BJ (cell line): ENCODE measurements around the gene NAA60. TPM values are rescaled to one million over a fixed set of nuclear protein-coding genes. Genes with fewer than 3 reads are reported as not detected.

Experiments used
- CTCF ChIA-PET: fragments of 350-600 bp; formaldehyde crosslinking; extraction: SDS; loops from one replicate; lab custom pipeline; 2021; ENCODE audit warnings: antibody characterized with exemption, inconsistent platforms; lab: Yijun Ruan, JAX
- POLR2A ChIA-PET: fragments of 300-600 bp; sonication (Branson Sonifier 250); formaldehyde crosslinking; extraction: SDS; loops from one replicate; lab custom pipeline; 2021; ENCODE audit warnings: antibody characterized with exemption; lab: Charles Lee
- DNase-seq: peaks from one replicate; pipeline ENCODE4 v3.0.0-alpha.2; 2011; ENCODE audit warnings: low read depth
- H3K27me3 ChIP-seq: 2 replicates; pipeline ENCODE4 v1.6.0; 2011; ENCODE audit warnings: low read length; ENCODE audit not compliant: control insufficient read depth, insufficient read depth
- H3K36me3 ChIP-seq: 2 replicates; pipeline ENCODE4 v1.5.1; 2011; ENCODE audit warnings: low read length; ENCODE audit not compliant: control insufficient read depth, insufficient read depth
- H3K4me3 ChIP-seq: 2 replicates; pipeline ENCODE4 v1.5.1; 2011; ENCODE audit warnings: low read depth, mild to moderate bottlenecking, control low read depth, low read length
- polyA minus RNA-seq: library from RNA; depleted of rRNA, polyadenylated mRNA; stranded (reverse); fragments of >200 nt; gene quantifications from 2 replicates; pipeline ENCODE4 v1.2.3, GENCODE V29; 2011; rRNA and poly(A)+ RNA removed
- polyA plus RNA-seq: library from polyadenylated mRNA; depleted of rRNA; stranded (reverse); fragments of >200 nt; gene quantifications from 2 replicates; pipeline ENCODE4 v1.2.3, GENCODE V29; 2011; rRNA removed
- TF ChIP-seq, protein P1 (sequence below): IDR thresholded peaks from 2 replicates; pipeline ENCODE4 v1.5.1; 2011; ENCODE audit warnings: low read depth, mild to moderate bottlenecking, control low read depth, inconsistent platforms, low read length, moderate library complexity; ENCODE audit not compliant: insufficient read depth

The NAA60 gene
- polyA plus RNA-seq (21.7 and 30.7 TPM in 2 replicates), polyA minus RNA-seq (23.6 and 24.9 TPM in 2 replicates)

DNA sequence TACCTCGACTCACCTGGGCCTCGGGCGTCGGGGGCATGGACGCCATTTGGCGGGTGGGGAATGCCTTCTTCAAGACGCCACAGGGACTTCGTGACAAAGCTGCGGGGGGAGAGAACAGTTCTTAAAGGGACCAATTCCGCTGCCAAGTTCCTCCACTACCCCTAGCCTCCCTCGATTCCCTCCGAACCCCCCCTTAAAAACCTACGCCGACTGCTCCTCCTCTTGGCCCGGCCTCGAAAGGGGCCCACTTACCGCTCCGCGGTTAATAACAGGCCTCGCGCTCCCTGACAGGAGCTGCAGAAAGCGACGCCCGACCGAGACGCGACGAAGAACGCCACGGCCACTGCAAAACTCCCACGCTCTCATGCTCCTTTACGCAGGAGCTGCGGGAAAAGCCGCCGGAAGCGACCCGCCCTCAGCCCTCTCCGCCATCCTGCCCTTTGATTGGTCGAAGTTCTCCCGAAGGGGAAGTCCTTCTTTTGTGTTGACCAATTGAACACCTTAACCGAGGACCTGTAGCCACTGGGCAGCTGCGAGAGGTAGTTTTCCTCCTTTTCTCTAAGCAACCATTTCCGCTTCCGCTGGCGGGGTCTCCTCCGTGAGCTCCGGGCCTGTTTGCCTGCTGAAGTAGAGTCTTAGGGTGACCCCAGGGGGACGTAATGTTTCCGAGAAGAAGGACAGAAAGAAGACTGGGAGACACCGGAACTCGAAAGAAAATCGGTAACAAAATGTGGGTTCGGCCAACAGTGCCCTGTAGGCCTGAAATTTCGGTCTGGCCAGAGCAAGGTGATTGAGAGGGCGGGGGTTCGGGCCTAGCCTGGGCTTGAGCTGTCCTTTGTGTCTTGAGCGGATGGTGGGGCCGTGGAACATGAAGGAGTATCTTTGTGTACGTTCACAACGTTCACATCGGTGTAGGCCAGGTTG is at the start of gene NAA60, which contains the start of gene ZNF597:
Gene NAA60, plus strand, starts transcription at position 573 of the 924 bp plus-strand sequence. CDS start 32,548 bp downstream, outside the sequence.
Gene ZNF597, minus strand, starts transcription at position 397 of the 924 bp plus-strand sequence. Its CDS starts 351 bp downstream, at position 46.
- ChIA-PET POLR2A (interaction anchor here (0.6 to 1.3 kb wide), 3 partner anchors 14 to 690 kb away, joined by 3 to 4 read pairs (median 4); partner anchors contain the start of gene ZSCAN32), CTCF (interaction anchor here (0.6 to 1.1 kb wide), 2 partner anchors 177 to 294 kb away, joined by 3 to 5 read pairs; no protein-coding TSS in a partner anchor)
- DNase-seq: peak; percentile 73
- H3K4me3 ChIP-seq: peak within 1 kb of the TSS; percentile 65
- TF ChIP-seq, protein P1, sequence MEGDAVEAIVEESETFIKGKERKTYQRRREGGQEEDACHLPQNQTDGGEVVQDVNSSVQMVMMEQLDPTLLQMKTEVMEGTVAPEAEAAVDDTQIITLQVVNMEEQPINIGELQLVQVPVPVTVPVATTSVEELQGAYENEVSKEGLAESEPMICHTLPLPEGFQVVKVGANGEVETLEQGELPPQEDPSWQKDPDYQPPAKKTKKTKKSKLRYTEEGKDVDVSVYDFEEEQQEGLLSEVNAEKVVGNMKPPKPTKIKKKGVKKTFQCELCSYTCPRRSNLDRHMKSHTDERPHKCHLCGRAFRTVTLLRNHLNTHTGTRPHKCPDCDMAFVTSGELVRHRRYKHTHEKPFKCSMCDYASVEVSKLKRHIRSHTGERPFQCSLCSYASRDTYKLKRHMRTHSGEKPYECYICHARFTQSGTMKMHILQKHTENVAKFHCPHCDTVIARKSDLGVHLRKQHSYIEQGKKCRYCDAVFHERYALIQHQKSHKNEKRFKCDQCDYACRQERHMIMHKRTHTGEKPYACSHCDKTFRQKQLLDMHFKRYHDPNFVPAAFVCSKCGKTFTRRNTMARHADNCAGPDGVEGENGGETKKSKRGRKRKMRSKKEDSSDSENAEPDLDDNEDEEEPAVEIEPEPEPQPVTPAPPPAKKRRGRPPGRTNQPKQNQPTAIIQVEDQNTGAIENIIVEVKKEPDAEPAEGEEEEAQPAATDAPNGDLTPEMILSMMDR: no peak
- peaks cover 1% of the 10 kb centered on the region for H3K36me3 ChIP-seq
- H3K27me3 ChIP-seq: peaks cover 1% of the 10 kb centered on the region; the same call in 1 of the 2 replicates

- Histone ChIP-seq H3K36me3 (peaks cover 10% of the 10 kb centered on the region), H3K4me3 (peak overlapping the region; percentile 95), H3K27me3 (no peaks in the 10 kb centered on the region)
- TF ChIP-seq, protein P1: no peak
- ChIA-PET POLR2A (interaction anchor here (0.6 kb wide), 1 partner anchor 43 kb away, joined by 4 read pairs; the partner anchor contains the start of genes NAA60 and ZNF597), CTCF (interaction anchor here (1.5 to 1.8 kb wide), 2 partner anchors 44 to 100 kb away, joined by 3 to 7 read pairs; partner anchors contain the start of gene CLUAP1)
- DNase-seq: no peak
Observed at GRCh38 chr16:3400446-3400778, 43.1 kb upstream of the NAA60 start.

DNA sequence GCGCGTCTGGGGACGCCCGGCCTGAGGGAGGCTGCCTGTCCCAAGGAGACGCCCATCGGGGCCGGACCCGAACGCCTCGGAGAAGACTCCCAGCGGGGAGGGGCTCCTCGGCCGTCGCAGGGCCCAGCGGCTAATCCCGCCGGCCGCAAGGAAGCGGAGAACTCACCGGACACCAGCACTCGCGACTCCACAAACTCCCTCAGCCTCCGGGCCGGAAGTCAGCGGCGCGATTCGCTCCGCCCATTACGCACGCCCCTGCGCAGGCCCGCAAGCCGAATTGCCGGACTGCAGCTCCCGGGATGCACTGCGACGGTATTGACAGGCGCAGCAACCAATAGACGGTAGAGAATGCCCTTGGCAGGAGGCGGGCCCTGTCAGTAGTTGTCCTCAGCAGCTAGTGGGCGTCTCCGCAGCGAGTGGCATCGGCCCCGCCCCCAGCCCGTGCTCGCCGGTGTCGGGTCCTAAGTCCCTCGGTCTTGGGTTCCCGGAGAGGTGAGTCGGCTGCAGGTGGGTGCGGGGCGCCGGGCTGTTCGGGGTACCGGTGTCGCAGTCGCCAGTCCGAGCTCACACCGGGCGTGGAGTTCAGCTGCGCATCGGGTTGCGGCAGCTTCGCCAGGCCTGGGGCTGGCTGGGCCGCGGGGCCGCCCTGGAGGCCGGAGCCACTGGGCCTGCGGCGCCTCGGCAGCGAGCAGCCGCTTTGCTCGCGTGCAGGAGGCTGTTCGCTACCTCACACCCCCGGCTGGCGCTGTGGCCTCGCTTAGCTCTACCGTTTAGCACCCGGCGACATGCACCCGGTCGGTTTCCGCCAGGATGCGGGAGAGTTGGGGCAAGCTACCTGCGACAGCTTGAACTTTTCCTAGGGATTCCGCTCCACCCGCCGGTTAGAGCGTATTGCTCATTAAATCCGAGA is 42.4 kb upstream of the NAA60 start, which contains the start of the genes ZNF174 and ZSCAN32:
Gene ZNF174, plus strand, starts transcription at position 437 of the 910 bp plus-strand sequence. CDS start 790 bp downstream, outside the sequence.
Gene ZSCAN32, minus strand, starts transcription at position 226 of the 910 bp plus-strand sequence. CDS start 3,447 bp downstream, outside the sequence.
- ChIA-PET POLR2A (interaction anchor here (0.6 kb wide), 1 partner anchor 43 kb away, joined by 4 read pairs; the partner anchor contains the start of genes NAA60 and ZNF597), CTCF (interaction anchor here (1.5 to 1.8 kb wide), 2 partner anchors 43 to 100 kb away, joined by 3 to 7 read pairs; partner anchors contain the start of gene CLUAP1)
- peak; percentile 99 for DNase-seq
- Histone ChIP-seq H3K36me3 (peaks cover 11% of the 10 kb centered on the region), H3K27me3 (no peaks in the 10 kb centered on the region), H3K4me3 (peak within 1 kb of the TSS; percentile 95)
- TF ChIP-seq, protein P1: no peak

- Histone ChIP-seq H3K27me3 (no peaks in the 10 kb centered on the region), H3K36me3 (peaks cover 9% of the 10 kb centered on the region), H3K4me3 (peak overlapping the region; percentile 95)
- CTCF ChIA-PET: interaction anchor here (1.5 to 1.8 kb wide), 2 partner anchors 43 to 99 kb away, joined by 3 to 7 read pairs; partner anchors contain the start of gene CLUAP1
- POLR2A ChIA-PET: no interaction called here
- TF ChIP-seq, protein P1: no peak
- no peak for DNase-seq
Observed at GRCh38 chr16:3401719-3402397, 41.6 kb upstream of the NAA60 start.
